RWPE2 (cell line): ENCODE measurements around the gene NTNG2.

Experiments used
- ATAC-seq: fragments of 200-7000 bp; cut with Tn5 transposase; 3 replicates; pipeline ENCODE4 v1.9.1; 2021; ENCODE audit warnings: low read depth
- DNase-seq: peaks from one replicate; pipeline ENCODE4 v3.0.0-alpha.2; 2020; ENCODE audit warnings: low spot score
- H3K27ac ChIP-seq: fragments of 450-650 bp; 2 replicates; pipeline ENCODE4 v1.5.1; 2017; ENCODE audit warnings: mild to moderate bottlenecking; ENCODE audit not compliant: poor library complexity, severe bottlenecking
- H3K27me3 ChIP-seq: fragments of 250-450 bp; sonication (Bioruptor Pico); 2 replicates; pipeline ENCODE4 v1.5.1; 2021; ENCODE audit warnings: mild to moderate bottlenecking, moderate library complexity; ENCODE audit not compliant: insufficient read depth, poor library complexity, severe bottlenecking
- H3K36me3 ChIP-seq: fragments of 250-450 bp; sonication (Bioruptor Pico); 2 replicates; pipeline ENCODE4 v1.5.1; 2020; ENCODE audit warnings: low read depth, mild to moderate bottlenecking, moderate library complexity
- H3K4me1 ChIP-seq: fragments of 250-450 bp; sonication (Bioruptor Pico); 2 replicates; pipeline ENCODE4 v1.5.1; 2021; ENCODE audit warnings: mild to moderate bottlenecking, moderate library complexity; ENCODE audit not compliant: insufficient read depth, poor library complexity, severe bottlenecking
- H3K4me3 ChIP-seq: fragments of 250-450 bp; sonication (Bioruptor Pico); 2 replicates; pipeline ENCODE4 v1.5.1; 2021; ENCODE audit warnings: mild to moderate bottlenecking, moderate library complexity; ENCODE audit not compliant: severe bottlenecking
- H3K9me3 ChIP-seq: fragments of 250-450 bp; sonication (Bioruptor Pico); 2 replicates; pipeline ENCODE4 v1.5.1; 2021; ENCODE audit warnings: mild to moderate bottlenecking, moderate library complexity; ENCODE audit not compliant: severe bottlenecking
- CTCF ChIP-seq: fragments of 450-650 bp; IDR thresholded peaks from one replicate; pipeline ENCODE4 v1.5.1; 2017; ENCODE audit warnings: mild to moderate bottlenecking, moderate library complexity; ENCODE audit not compliant: poor library complexity, severe bottlenecking

The NTNG2 gene

GRCh38 chr9:132239518-132239917 lies 77.7 kb downstream of the NTNG2 start:
- H3K27me3 ChIP-seq, result peaks cover 13% of the 10 kb centered on the region
- no peaks in the 10 kb centered on the region for H3K4me1 ChIP-seq
- peak; percentile 37 for DNase-seq

GRCh38 chr9:132239999-132240840 lies 78.4 kb downstream of the NTNG2 start:
- H3K27me3 ChIP-seq, result peaks cover 13% of the 10 kb centered on the region
- TF ChIP-seq CTCF, result no peak

More at GRCh38 chr9:132239518-132239917, 77.7 kb downstream of the NTNG2 start:
- no peak overlapping the region for H3K27ac ChIP-seq
- ATAC-seq, result no peak
- H3K9me3 ChIP-seq, result no peaks in the 10 kb centered on the region
- no peaks in the 10 kb centered on the region for H3K36me3 ChIP-seq
- no peak overlapping the region for H3K4me3 ChIP-seq
- no peak for TF ChIP-seq CTCF

GRCh38 chr9:132240841-132241482 lies 79.1 kb downstream of the NTNG2 start:
- Histone ChIP-seq H3K4me3 (peak overlapping the region; percentile 28), H3K27me3 (peaks cover 17% of the 10 kb centered on the region), H3K27ac (no peak overlapping the region), H3K36me3 (no peaks in the 10 kb centered on the region), H3K9me3 (no peaks in the 10 kb centered on the region), H3K4me1 (no peaks in the 10 kb centered on the region)
- ATAC-seq (peak; percentile 83), DNase-seq (peak; percentile 98)
- TF ChIP-seq CTCF, result no peak

More at GRCh38 chr9:132239999-132240840, 78.4 kb downstream of the NTNG2 start:
- no peaks in the 10 kb centered on the region for H3K4me1 ChIP-seq
- DNase-seq (peak; percentile 50), ATAC-seq (no peak)
- H3K36me3 ChIP-seq, result no peaks in the 10 kb centered on the region
- H3K9me3 ChIP-seq, result no peaks in the 10 kb centered on the region
- H3K27ac ChIP-seq, result no peak overlapping the region
- no peak overlapping the region for H3K4me3 ChIP-seq

GRCh38 chr9:132241483-132241839 lies 79.6 kb downstream of the NTNG2 start:
- H3K4me1 ChIP-seq, result no peaks in the 10 kb centered on the region
- ATAC-seq (no peak), DNase-seq (peak; percentile 54)
- peaks cover 22% of the 10 kb centered on the region for H3K27me3 ChIP-seq
- H3K4me3 ChIP-seq, result peak overlapping the region; percentile 28
- no peak overlapping the region for H3K27ac ChIP-seq
- TF ChIP-seq CTCF, result no peak
- H3K9me3 ChIP-seq, result no peaks in the 10 kb centered on the region
- no peaks in the 10 kb centered on the region for H3K36me3 ChIP-seq
